C4-2B (cell line): ENCODE data around the gene SUSD1.

Source experiments
- ZFX ChIP-seq: fragments of 450-650 bp; IDR thresholded peaks from 2 replicates; pipeline ENCODE4 v1.6.1; 2017
- TF ChIP-seq, protein P1 (sequence below): fragments of 450-650 bp; conservative IDR thresholded peaks from 2 replicates; pipeline ENCODE4 v1.5.1; 2017; ENCODE audit warnings: mild to moderate bottlenecking

GRCh38 chr9:112051812-112052211, 123.3 kb downstream of the SUSD1 start:
- TF ChIP-seq, protein P1, sequence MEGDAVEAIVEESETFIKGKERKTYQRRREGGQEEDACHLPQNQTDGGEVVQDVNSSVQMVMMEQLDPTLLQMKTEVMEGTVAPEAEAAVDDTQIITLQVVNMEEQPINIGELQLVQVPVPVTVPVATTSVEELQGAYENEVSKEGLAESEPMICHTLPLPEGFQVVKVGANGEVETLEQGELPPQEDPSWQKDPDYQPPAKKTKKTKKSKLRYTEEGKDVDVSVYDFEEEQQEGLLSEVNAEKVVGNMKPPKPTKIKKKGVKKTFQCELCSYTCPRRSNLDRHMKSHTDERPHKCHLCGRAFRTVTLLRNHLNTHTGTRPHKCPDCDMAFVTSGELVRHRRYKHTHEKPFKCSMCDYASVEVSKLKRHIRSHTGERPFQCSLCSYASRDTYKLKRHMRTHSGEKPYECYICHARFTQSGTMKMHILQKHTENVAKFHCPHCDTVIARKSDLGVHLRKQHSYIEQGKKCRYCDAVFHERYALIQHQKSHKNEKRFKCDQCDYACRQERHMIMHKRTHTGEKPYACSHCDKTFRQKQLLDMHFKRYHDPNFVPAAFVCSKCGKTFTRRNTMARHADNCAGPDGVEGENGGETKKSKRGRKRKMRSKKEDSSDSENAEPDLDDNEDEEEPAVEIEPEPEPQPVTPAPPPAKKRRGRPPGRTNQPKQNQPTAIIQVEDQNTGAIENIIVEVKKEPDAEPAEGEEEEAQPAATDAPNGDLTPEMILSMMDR, result no peak
- TF ChIP-seq ZFX, result no peak
